ENCODE results near the gene ADAMTS4. TPM values are rescaled to one million over a fixed set of nuclear protein-coding genes. Genes with fewer than 3 reads are reported as not detected.

Gene ADAMTS4
- polyA plus RNA-seq, 6 donors from 2014 or later = 0.03 TPM; not detected in 5

- peaks cover 13 to 26% of the 10 kb centered on the region in 2 donors for H3K36me3 Mint-ChIP-seq
- no peaks in the 10 kb centered on the region for H3K9me3 Mint-ChIP-seq
- H3K27ac Mint-ChIP-seq = peak overlapping the region in 3 of 6 donors; percentile 9 to 65 (median 62)
- ATAC-seq (ENCODE audit: low read depth in 2 of 2) (peak; percentile 90 to 94), DNase-seq (peak; percentile 57)
- H3K27me3 Mint-ChIP-seq = peaks cover 39 to 48% (median 48%) of the 10 kb centered on the region in 3 donors
- peaks cover 19 to 34% (median 26%) of the 10 kb centered on the region in 3 donors for H3K4me1 Mint-ChIP-seq
- H3K4me3 Mint-ChIP-seq = peak overlapping the region in 1 of 8 donors; percentile 42
Observed at GRCh38 chr1:161216945-161217712, 18.3 kb upstream of the ADAMTS4 start.

- DNase-seq = no peak
- Mint-ChIP-seq H3K4me3 (peak within 1 kb of the TSS in 3 of 8 donors; percentile 36 to 76 (median 75)), H3K9me3 (no peaks in the 10 kb centered on the region), H3K36me3 (peaks cover 20 to 44% of the 10 kb centered on the region in 2 donors), H3K27ac (peak within 1 kb of the TSS in 1 of 6 donors; percentile 34), H3K27me3 (peaks cover 24 to 40% (median 33%) of the 10 kb centered on the region in 3 donors), H3K4me1 (peaks cover 20 to 35% (median 28%) of the 10 kb centered on the region in 3 donors)
- no peak for ATAC-seq (ENCODE audit: low read depth in 2 of 2)
Observed at GRCh38 chr1:161215076-161215475, 16.2 kb upstream of the ADAMTS4 start, which contains the start of gene FCER1G. Gene FCER1G (plus strand): TSS chr1:161215295. CDS start chr1:161215322, 27 bp downstream.

DNA sequence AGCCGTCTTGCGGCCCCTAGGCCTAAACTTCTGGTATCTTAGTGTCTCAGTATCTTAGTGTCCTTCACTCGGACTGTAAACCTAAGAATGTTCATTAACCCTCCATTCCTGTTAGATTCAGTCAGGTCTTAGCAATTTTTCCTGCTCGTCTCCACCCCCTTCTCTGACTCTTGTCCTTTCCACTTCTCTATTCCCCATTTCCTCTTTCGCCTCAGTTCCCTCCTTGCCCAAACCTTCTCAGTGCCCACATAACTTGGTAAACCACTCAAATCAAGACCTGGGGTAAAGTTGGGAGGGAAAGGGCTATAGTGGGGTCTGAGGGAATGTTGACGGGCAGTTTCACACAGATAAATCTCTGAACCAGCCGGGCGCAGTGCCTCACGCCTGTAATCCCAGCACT is 15.5 kb upstream of the ADAMTS4 start:
- no peaks in the 10 kb centered on the region for H3K9me3 Mint-ChIP-seq
- peaks cover 27 to 51% of the 10 kb centered on the region in 2 donors for H3K36me3 Mint-ChIP-seq
- peaks cover 26 to 42% (median 35%) of the 10 kb centered on the region in 3 donors for H3K4me1 Mint-ChIP-seq
- peak overlapping the region in 2 of 8 donors; percentile 15 to 50 for H3K4me3 Mint-ChIP-seq
- H3K27me3 Mint-ChIP-seq = peaks cover 21 to 36% (median 31%) of the 10 kb centered on the region in 3 donors
- DNase-seq = no peak
- no peak for ATAC-seq (ENCODE audit: low read depth in 2 of 2)
- no peak overlapping the region for H3K27ac Mint-ChIP-seq

GRCh38 chr1:161209790-161210409 is 11.0 kb upstream of the ADAMTS4 start:
- peak overlapping the region in 1 of 6 donors; percentile 93 for H3K27ac Mint-ChIP-seq
- H3K4me3 Mint-ChIP-seq = peak overlapping the region in 1 of 8 donors; percentile 16
- DNase-seq = peak; percentile 71
- peaks cover 42 to 63% of the 10 kb centered on the region in 2 donors for H3K36me3 Mint-ChIP-seq
- peak; percentile 91 to 96 for ATAC-seq (ENCODE audit: low read depth in 2 of 2)
- peaks cover 15 to 31% (median 26%) of the 10 kb centered on the region in 3 donors for H3K4me1 Mint-ChIP-seq
- peaks cover 5 to 16% (median 16%) of the 10 kb centered on the region in 3 donors for H3K27me3 Mint-ChIP-seq
- no peaks in the 10 kb centered on the region for H3K9me3 Mint-ChIP-seq

DNA sequence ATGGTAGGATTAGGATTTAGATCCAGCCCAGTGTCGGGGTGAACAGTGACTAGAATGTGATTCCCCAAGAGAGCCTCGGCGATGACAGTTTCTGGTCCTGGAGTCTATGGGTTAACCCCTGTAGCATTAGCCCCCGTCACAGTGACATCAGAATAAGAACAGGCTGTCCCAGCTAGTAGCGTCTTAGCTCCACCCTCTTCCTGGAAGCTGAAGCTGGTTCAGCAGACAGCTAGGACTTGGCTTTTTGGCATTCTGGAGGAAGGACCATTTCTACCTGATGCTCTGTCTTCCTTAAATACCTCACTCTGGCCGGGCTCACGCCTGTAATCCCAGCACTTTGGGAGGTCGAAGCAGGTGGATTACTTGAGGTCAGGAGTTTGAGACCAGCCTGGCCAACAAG is 8.3 kb upstream of the ADAMTS4 start:
- Mint-ChIP-seq H3K4me3 (no peak overlapping the region), H3K4me1 (peaks cover 21 to 43% (median 38%) of the 10 kb centered on the region in 3 donors), H3K36me3 (peaks cover 38 to 51% of the 10 kb centered on the region in 2 donors), H3K27ac (no peak overlapping the region), H3K27me3 (peaks cover 0 to 8% (median 4%) of the 10 kb centered on the region in 3 donors), H3K9me3 (no peaks in the 10 kb centered on the region)
- ATAC-seq (ENCODE audit: low read depth in 2 of 2) = no peak
- no peak for DNase-seq

DNA sequence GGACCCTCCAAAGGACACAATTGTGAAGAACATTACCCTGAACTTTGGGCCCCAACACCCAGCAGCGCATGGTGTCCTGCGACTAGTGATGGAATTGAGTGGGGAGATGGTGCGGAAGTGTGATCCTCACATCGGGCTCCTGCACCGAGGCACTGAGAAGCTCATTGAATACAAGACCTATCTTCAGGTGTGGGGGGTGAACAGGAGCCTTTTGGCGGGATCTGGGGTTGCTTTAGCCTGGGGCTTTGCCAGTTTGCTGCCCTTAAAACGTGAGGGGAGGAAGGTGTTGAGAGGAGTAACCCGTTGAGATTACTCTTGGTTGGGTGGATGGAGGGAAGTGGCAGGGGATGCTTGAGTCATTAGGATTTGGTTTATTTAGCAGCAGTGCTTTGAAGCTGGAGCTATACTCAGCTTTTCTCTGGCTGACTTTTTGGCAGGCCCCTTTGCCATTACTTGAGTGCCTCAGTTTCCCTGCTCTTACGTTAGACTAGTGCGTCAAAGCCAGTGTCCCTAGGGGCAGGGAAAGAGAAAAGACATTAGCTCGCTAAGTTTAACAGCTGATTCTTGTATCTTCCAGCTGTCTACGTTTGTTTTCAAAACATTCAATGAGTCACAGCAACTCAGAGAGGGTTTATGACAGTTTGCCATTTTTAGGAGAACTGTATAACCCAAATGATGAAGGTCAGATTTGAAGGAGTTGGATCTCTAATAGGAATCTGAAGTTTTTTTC is 7.7 kb upstream of the ADAMTS4 start:
- H3K4me1 Mint-ChIP-seq = peaks cover 21 to 49% (median 38%) of the 10 kb centered on the region in 3 donors
- H3K36me3 Mint-ChIP-seq = peaks cover 34 to 45% of the 10 kb centered on the region in 2 donors
- peak overlapping the region in 1 of 6 donors; percentile 60 for H3K27ac Mint-ChIP-seq
- H3K9me3 Mint-ChIP-seq = no peaks in the 10 kb centered on the region
- H3K4me3 Mint-ChIP-seq = peak overlapping the region in 3 of 8 donors; percentile 20 to 52 (median 51)
- no peak for DNase-seq
- peaks cover 0 to 8% (median 4%) of the 10 kb centered on the region in 3 donors for H3K27me3 Mint-ChIP-seq
- no peak for ATAC-seq (ENCODE audit: low read depth in 2 of 2)

- Mint-ChIP-seq H3K9me3 (no peaks in the 10 kb centered on the region), H3K4me3 (peak within 1 kb of the TSS; percentile 89 to 99 (median 96)), H3K27ac (peak within 1 kb of the TSS; percentile 93 to 98 (median 96)), H3K4me1 (peaks cover 29 to 50% (median 31%) of the 10 kb centered on the region in 3 donors), H3K27me3 (peaks cover 0 to 8% (median 0%) of the 10 kb centered on the region in 3 donors), H3K36me3 (peaks cover 17 to 20% of the 10 kb centered on the region in 2 donors)
- peak; percentile 93 for DNase-seq
- peak; percentile 98 to 99 for ATAC-seq (ENCODE audit: low read depth in 2 of 2)
Observed at GRCh38 chr1:161201836-161202712, 3.2 kb upstream of the ADAMTS4 start, which contains the start of gene NDUFS2. Gene NDUFS2 (plus strand): TSS chr1:161202367. CDS start chr1:161202386, 19 bp downstream.

GRCh38 chr1:161200992-161201835 is 2.4 kb upstream of the ADAMTS4 start:
- DNase-seq (no peak), ATAC-seq (ENCODE audit: low read depth in 2 of 2) (no peak)
- H3K4me1 Mint-ChIP-seq = peaks cover 26 to 49% (median 28%) of the 10 kb centered on the region in 3 donors
- peak overlapping the region; percentile 89 to 99 (median 96) for H3K4me3 Mint-ChIP-seq
- H3K9me3 Mint-ChIP-seq = no peaks in the 10 kb centered on the region
- H3K27ac Mint-ChIP-seq = peak overlapping the region; percentile 93 to 98 (median 96)
- peaks cover 0 to 8% (median 0%) of the 10 kb centered on the region in 3 donors for H3K27me3 Mint-ChIP-seq
- H3K36me3 Mint-ChIP-seq = peaks cover 13 to 15% of the 10 kb centered on the region in 2 donors

- Mint-ChIP-seq H3K4me3 (peak overlapping the region in 4 of 8 donors; percentile 21 to 73 (median 36)), H3K4me1 (peaks cover 31 to 53% (median 32%) of the 10 kb centered on the region in 3 donors), H3K27me3 (peaks cover 0 to 8% (median 0%) of the 10 kb centered on the region in 3 donors), H3K36me3 (peaks cover 9 to 10% of the 10 kb centered on the region in 2 donors), H3K9me3 (no peaks in the 10 kb centered on the region), H3K27ac (peak overlapping the region in 4 of 6 donors; percentile 56 to 93 (median 80))
- DNase-seq (no peak), ATAC-seq (ENCODE audit: low read depth in 2 of 2) (no peak)
Observed at GRCh38 chr1:161200421-161200991, 1.7 kb upstream of the ADAMTS4 start.

DNA sequence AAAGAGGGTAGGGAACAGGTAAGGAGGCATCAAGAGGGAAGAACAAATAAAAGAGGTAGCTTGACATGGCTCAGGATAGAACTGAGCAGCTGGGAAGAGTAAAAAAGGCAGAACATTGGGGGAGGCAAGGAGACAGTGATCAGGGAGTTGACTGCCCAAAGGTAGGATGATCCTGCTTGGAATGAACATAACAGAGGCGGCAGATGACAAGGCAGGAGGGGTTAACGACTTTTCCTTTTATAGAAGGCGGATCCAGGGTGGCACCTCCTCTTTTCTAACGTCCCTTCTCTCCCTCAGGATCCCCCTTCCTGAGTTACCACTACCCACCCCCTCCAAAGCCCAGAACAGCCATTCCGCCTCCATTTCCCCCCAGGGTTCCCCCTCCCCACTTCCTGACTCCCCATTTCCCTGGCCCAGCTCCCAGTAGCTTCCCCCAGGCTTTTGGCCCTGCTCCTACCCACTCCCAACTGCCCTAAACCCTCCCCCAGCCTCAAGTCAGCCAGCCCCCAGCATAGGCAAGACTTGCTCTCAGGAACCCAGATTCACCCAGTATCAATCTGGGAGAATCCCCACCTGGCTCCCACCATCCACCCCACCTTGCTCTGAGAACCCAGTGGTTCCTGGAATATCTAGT is 769 bp upstream of the ADAMTS4 start:
- H3K27me3 Mint-ChIP-seq = peaks cover 0 to 8% (median 0%) of the 10 kb centered on the region in 3 donors
- no peaks in the 10 kb centered on the region for H3K9me3 Mint-ChIP-seq
- H3K4me3 Mint-ChIP-seq = peak overlapping the region in 3 of 8 donors; percentile 17 to 75 (median 20)
- H3K36me3 Mint-ChIP-seq = peaks cover 9% of the 10 kb centered on the region in 2 donors
- peaks cover 35 to 59% (median 40%) of the 10 kb centered on the region in 3 donors for H3K4me1 Mint-ChIP-seq
- ATAC-seq (ENCODE audit: low read depth in 2 of 2) (no peak), DNase-seq (no peak)
- H3K27ac Mint-ChIP-seq = peak overlapping the region in 2 of 6 donors; percentile 8 to 19
